ENCODE data around the gene ACTRT2.

DNA sequence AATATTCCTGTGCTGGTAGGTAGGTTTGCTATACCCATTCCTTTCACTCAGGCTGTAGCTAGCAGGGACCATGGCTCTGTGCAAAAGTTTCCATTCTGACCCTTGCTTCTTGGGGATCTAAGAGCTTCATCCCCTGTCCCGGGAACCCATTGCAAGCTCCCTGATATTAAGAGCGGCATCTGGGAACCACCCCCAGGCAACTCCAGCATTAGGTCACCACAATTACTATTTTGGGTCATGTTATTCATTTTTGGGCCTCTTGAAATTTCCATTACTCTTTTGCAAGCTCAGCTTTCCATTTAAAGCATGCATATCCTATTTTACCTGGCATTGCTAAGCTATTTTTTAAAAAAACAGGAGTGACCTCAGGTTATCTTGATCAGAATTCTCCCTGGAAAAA lies 22.1 kb upstream of the ACTRT2 start:
- TF ChIP-seq CTCF (IDR thresholded peaks at IDR 0.05) (no peak), GABPA (IDR thresholded peaks at IDR 0.05; ENCODE audit: low read depth) (no peak), REST (IDR thresholded peaks at IDR 0.05; ENCODE audit: low read depth, low read length) (no peak), JUND (IDR thresholded peaks at IDR 0.05) (no peak), CHD2 (IDR thresholded peaks at IDR 0.05; ENCODE audit: low read length, partially characterized antibody) (no peak), YY1 (IDR thresholded peaks at IDR 0.05; ENCODE audit: low read depth) (no peak), TCF12 (IDR thresholded peaks at IDR 0.05) (no peak), NFIC (IDR thresholded peaks at IDR 0.05; ENCODE audit: borderline replicate concordance) (no peak), EP300 (IDR thresholded peaks at IDR 0.05; ENCODE audit: borderline replicate concordance in 1 of 2, low read depth in 1 of 2, low read length in 1 of 2) (no peak), SMC3 (IDR thresholded peaks at IDR 0.05; ENCODE audit: low read depth, low read length) (no peak), PBX3 (IDR thresholded peaks at IDR 0.05) (no peak)
- TF ChIP-seq, protein P1, sequence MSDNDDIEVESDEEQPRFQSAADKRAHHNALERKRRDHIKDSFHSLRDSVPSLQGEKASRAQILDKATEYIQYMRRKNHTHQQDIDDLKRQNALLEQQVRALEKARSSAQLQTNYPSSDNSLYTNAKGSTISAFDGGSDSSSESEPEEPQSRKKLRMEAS (IDR thresholded peaks at IDR 0.05; ENCODE audit: low read depth) = no peak

Measured in SK-N-SH (cell line).